Right lobe of liver (tissue), 6 donors: ENCODE results near the gene AIG1. TPM values are rescaled to one million over a fixed set of nuclear protein-coding genes. Genes with fewer than 3 reads are reported as not detected.

Source experiments
- ATAC-seq, 4 donors: fragments of 200-7000 bp; cut with Tn5 transposase; one replicate each; pipeline ENCODE4 v1.9.1; 2020; ENCODE audit warnings: mild to moderate bottlenecking in 4 of 4, moderate library complexity in 4 of 4
- DNase-seq, 3 donors: peaks; one replicate each; pipeline ENCODE4 v3.0.0-alpha.2; 2020
- H3K27ac ChIP-seq, 3 donors: fragments of 200-600 bp; one replicate each; pipeline ENCODE4 v1.8.0; 2022
- H3K27me3 ChIP-seq, 2 donors: fragments of 200-600 bp; one replicate each; pipeline ENCODE4 v1.8.0; 2022
- H3K36me3 ChIP-seq, 4 donors: fragments of 200-600 bp; sonication (generic) in 1 of 4; one replicate each; pipeline versions ENCODE4 v1.5.1 to v1.8.0; 2017 to 2022; ENCODE audit warnings: control low read depth in 1 of 4
- H3K4me1 ChIP-seq, 4 donors: fragments of 200-600 bp; sonication (generic) in 1 of 4; one replicate each; pipeline versions ENCODE4 v1.5.1 to v1.8.0; 2017 to 2022; ENCODE audit warnings: control low read depth in 1 of 4
- H3K4me3 ChIP-seq, 3 donors: fragments of 200-600 bp; one replicate each; pipeline ENCODE4 v1.8.0; 2022
- H3K9me3 ChIP-seq, 4 donors: fragments of 200-600 bp; sonication (generic) in 1 of 4; one replicate each; pipeline versions ENCODE4 v1.5.1 to v1.8.0; 2017 to 2022; ENCODE audit warnings: control low read depth in 1 of 4
- CTCF ChIP-seq, 4 donors: fragments of 200-600 bp in 3 of 4; fragments of 450-650 bp in 1 of 4; IDR thresholded peaks; one replicate each; pipeline versions ENCODE4 v1.5.1 to v1.8.0; 2016 to 2022; ENCODE audit warnings: antibody characterized with exemption in 4 of 4, mild to moderate bottlenecking in 2 of 4
- POLR2A ChIP-seq: fragments of 450-650 bp; IDR thresholded peaks from one replicate; pipeline ENCODE4 v1.6.1; 2017; ENCODE audit warnings: antibody characterized with exemption, mild to moderate bottlenecking
- WGBS: methylation state at CpG from one replicate; pipeline ENCODE4 v1.1.6; 2018; ENCODE audit warnings: low coverage, low lambda C conversion rate; ENCODE audit not compliant: insufficient coverage; ENCODE audit errors: missing lambda C conversion rate; 5-methylcytosine and 5-hydroxymethylcytosine counted together
- intact Hi-C, 2 donors: fragments of 100-400 bp; cut with DNase I; formaldehyde crosslinking; loops; one replicate each; pipeline versions ENCODE4 v1.11.2 to v1.14.1; 2022
- total RNA-seq, 6 experiments: library from RNA; depleted of rRNA in 2 of 6; stranded (reverse); fragments of >200 nt in 2 of 6; fragmentation: NEBNext Ultra II Directional in 3 of 6; extraction: Animal tissue kit (Norgen Biotek cat#: 25700) in 3 of 6; gene quantifications; one replicate each; pipeline versions ENCODE4 v1.1.0 to v1.2.4, GENCODE V29; 2016 to 2023
- donor health status: DM: no; HTN: yes; CAD: no.
- donor health status: DM: no; HTN: no; CAD: no.
- donor health status: DM: no; HTN: no; CAD: no.
- donor health status: DM: no; HTN: yes; CAD: no.
- donor health status: DM: no; HTN: yes; CAD: no.

The AIG1 gene
- total RNA-seq, 6 experiments from 2014 or later, result 81.4 to 151 (median 111) TPM

GRCh38 chr6:143192766-143193165 lies 132.1 kb downstream of the AIG1 start:
- H3K36me3 ChIP-seq, result peaks cover 0 to 6% (median 0%) of the 10 kb centered on the region in 4 donors
- no peak overlapping the region for H3K27ac ChIP-seq
- TF ChIP-seq POLR2A (no peak), CTCF (IDR thresholded peaks at IDR 0.05) (no peak)
- intact Hi-C loops, result no loop called here
- DNase-seq (no peak), ATAC-seq (no peak)
- H3K9me3 ChIP-seq, result no peaks in the 10 kb centered on the region
- no peaks in the 10 kb centered on the region for H3K27me3 ChIP-seq
- no peaks in the 10 kb centered on the region for H3K4me1 ChIP-seq
- H3K4me3 ChIP-seq, result no peak overlapping the region

- no peak overlapping the region for H3K4me3 ChIP-seq
- no peaks in the 10 kb centered on the region for H3K36me3 ChIP-seq
- no peak for TF ChIP-seq CTCF (IDR thresholded peaks at IDR 0.05)
- no peak for TF ChIP-seq POLR2A
- H3K27ac ChIP-seq, result no peak overlapping the region
- intact Hi-C loops, result no loop called here
- no peaks in the 10 kb centered on the region for H3K27me3 ChIP-seq
- no peaks in the 10 kb centered on the region for H3K9me3 ChIP-seq
- DNase-seq (no peak), ATAC-seq (no peak)
- WGBS, result 100% methylated on average over 1 of the region's 1 CpG
- H3K4me1 ChIP-seq, result no peaks in the 10 kb centered on the region
Measured at GRCh38 chr6:143193571-143194094, 132.9 kb downstream of the AIG1 start.

- Histone ChIP-seq H3K9me3 (no peaks in the 10 kb centered on the region), H3K27ac (no peak overlapping the region), H3K36me3 (no peaks in the 10 kb centered on the region), H3K4me1 (no peaks in the 10 kb centered on the region), H3K4me3 (no peak overlapping the region), H3K27me3 (no peaks in the 10 kb centered on the region)
- intact Hi-C loops, result no loop called here
- no peak for DNase-seq
- TF ChIP-seq POLR2A (no peak), CTCF (IDR thresholded peaks at IDR 0.05) (no peak)
- no peak for ATAC-seq
- 94% methylated on average over 9 of the region's 9 CpGs for WGBS
Measured at GRCh38 chr6:143194095-143194589, 133.5 kb downstream of the AIG1 start.

- Histone ChIP-seq H3K4me3 (no peak overlapping the region), H3K27ac (no peak overlapping the region), H3K27me3 (no peaks in the 10 kb centered on the region), H3K9me3 (no peaks in the 10 kb centered on the region), H3K4me1 (no peaks in the 10 kb centered on the region), H3K36me3 (no peaks in the 10 kb centered on the region)
- ATAC-seq (peak in 3 of 4 donors; percentile 23 to 47 (median 27)), DNase-seq (no peak)
- TF ChIP-seq POLR2A (no peak), CTCF (IDR thresholded peaks at IDR 0.05) (no peak)
- intact Hi-C loops, result no loop called here
- 82% methylated on average over 10 of the region's 10 CpGs for WGBS
Measured at GRCh38 chr6:143195349-143195845, 134.7 kb downstream of the AIG1 start.
